GM18907 (cell line): ENCODE results near the gene CAND2.

Source experiments
- ATAC-seq: cut with Tn5 transposase; IDR thresholded peaks from one replicate; pipeline ENCODE4 v1.9.1; 2021; ENCODE audit warnings: mild to moderate bottlenecking, moderate library complexity; ENCODE audit not compliant: unreplicated experiment

CAND2 gene

GRCh38 chr3:12803371-12803770 lies 6.9 kb downstream of the CAND2 start:
- no peak for ATAC-seq

- ATAC-seq, result no peak
These were observed 10.6 kb downstream of the CAND2 start for GRCh38 chr3:12807066-12807465.

GRCh38 chr3:12807601-12808359 lies 11.3 kb downstream of the CAND2 start:
- no peak for ATAC-seq

- no peak for ATAC-seq
These were observed 12.1 kb downstream of the CAND2 start for GRCh38 chr3:12808587-12808986.

GRCh38 chr3:12809001-12809400 lies 12.5 kb downstream of the CAND2 start:
- no peak for ATAC-seq

GRCh38 chr3:12809435-12809834 lies 13.0 kb downstream of the CAND2 start:
- ATAC-seq, result no peak

- ATAC-seq, result peak; percentile 99
These were observed 13.7 kb downstream of the CAND2 start for GRCh38 chr3:12810013-12810780.

GRCh38 chr3:12810961-12811360 lies 14.5 kb downstream of the CAND2 start:
- no peak for ATAC-seq

- ATAC-seq, result no peak
These were observed 16.3 kb downstream of the CAND2 start for GRCh38 chr3:12812812-12813211.

GRCh38 chr3:12813967-12814366 lies 17.5 kb downstream of the CAND2 start:
- no peak for ATAC-seq

- ATAC-seq, result no peak
These were observed 18.6 kb downstream of the CAND2 start for GRCh38 chr3:12815078-12815477.

- no peak for ATAC-seq
These were observed 19.2 kb downstream of the CAND2 start for GRCh38 chr3:12815719-12816118.

GRCh38 chr3:12816521-12817342 lies 20.3 kb downstream of the CAND2 start:
- ATAC-seq, result no peak

GRCh38 chr3:12817343-12817710 lies 20.8 kb downstream of the CAND2 start:
- ATAC-seq, result no peak

GRCh38 chr3:12818273-12818672 lies 21.8 kb downstream of the CAND2 start:
- ATAC-seq, result no peak

GRCh38 chr3:12818773-12819172 lies 22.3 kb downstream of the CAND2 start:
- peak; percentile 60 for ATAC-seq

- ATAC-seq, result no peak
These were observed 26.4 kb downstream of the CAND2 start for GRCh38 chr3:12822725-12823373.

- ATAC-seq, result no peak
These were observed 27.8 kb downstream of the CAND2 start for GRCh38 chr3:12824299-12824698.

- ATAC-seq, result no peak
These were observed 28.7 kb downstream of the CAND2 start for GRCh38 chr3:12825156-12825555.

- ATAC-seq, result no peak
These were observed 32.3 kb downstream of the CAND2 start for GRCh38 chr3:12828751-12829150.

GRCh38 chr3:12829404-12829803 lies 32.9 kb downstream of the CAND2 start:
- ATAC-seq, result no peak
